H1 (cell line): Measurements from ENCODE around the gene EXO1. TPM values are rescaled to one million over a fixed set of nuclear protein-coding genes. Genes with fewer than 3 reads are reported as not detected.

Experiments
- BCL11A ChIP-seq, 2 experiments: IDR thresholded peaks; one replicate each; pipeline ENCODE4 v1.6.1; 2011; ENCODE audit warnings: low read depth in 2 of 2, low read length in 2 of 2, mild to moderate bottlenecking in 2 of 2
- CHD7 ChIP-seq: fragments of 300-600 bp; sonication (generic); IDR thresholded peaks from 2 replicates; pipeline ENCODE4 v1.7.1; 2012; ENCODE audit warnings: low read length, moderate library complexity, mild to moderate bottlenecking, inconsistent platforms; ENCODE audit not compliant: insufficient replicate concordance
- KDM5A ChIP-seq: fragments of 200-600 bp; IDR thresholded peaks from 2 replicates; pipeline ENCODE4 v1.7.1; 2012; ENCODE audit warnings: mild to moderate bottlenecking, low read length, inconsistent platforms, mixed read lengths
- polyA plus RNA-seq, 7 experiments: library from polyadenylated mRNA; depleted of rRNA in 3 of 7; stranded (reverse) in 5 of 7; unstranded in 2 of 7; fragments of >200 nt in 5 of 7; fragments of 200-250 nt in 2 of 7; gene quantifications; 1 replicate in 5 of 7; 2 replicates in 1 of 7; 4 replicates in 1 of 7; pipeline versions ENCODE4 v1.2.1 to v1.2.3, GENCODE V29; 2011 to 2013; ENCODE audit warnings: missing spikeins in 2 of 7, mixed read lengths in 2 of 7
- total RNA-seq: library from RNA; stranded (reverse); fragmentation: NEBNext Ultra II Directional; extraction: Animal tissue kit (Norgen Biotek cat#: 25700); gene quantifications from 2 replicates; pipeline ENCODE4 v1.2.1, GENCODE V29; 2021

EXO1 gene
- total and polyA plus RNA-seq, 2 of the 8 experiments (the other 6 are each of a cell fraction or from before 2014, with no cell fraction given): 9.2 to 43.0 TPM

- TF ChIP-seq CHD7: no peak
- TF ChIP-seq KDM5A: no peak
- TF ChIP-seq BCL11A (IDR thresholded peaks at IDR 0.05; ENCODE audit: low read depth in 2 of 2, low read length in 2 of 2): no peak
Measured at GRCh38 chr1:241829468-241829867, 18.5 kb upstream of the EXO1 start (continued).
